NB4 (cell line): ENCODE measurements around the gene MGLL.
A peak's percentile ranks its signal among the peaks of the same experiment; 100 is the strongest.

Source experiments
- DNase-seq: peaks from one replicate; pipeline ENCODE4 v3.0.0; 2010; ENCODE audit warnings: low read depth
- H3K4me3 ChIP-seq: one replicate; pipeline ENCODE4 v1.5.1; 2011; ENCODE audit warnings: mild to moderate bottlenecking, low read depth, low read length, moderate library complexity
- MYC ChIP-seq: IDR thresholded peaks from 2 replicates; pipeline ENCODE4 v1.6.1; 2011; ENCODE audit warnings: low read depth, low read length
- POLR2A ChIP-seq: IDR thresholded peaks from 2 replicates; pipeline ENCODE4 v1.6.1; 2011; ENCODE audit warnings: mild to moderate bottlenecking; ENCODE audit not compliant: insufficient read length; ENCODE audit errors: extremely low read depth
- TF ChIP-seq, protein P1 (sequence below): IDR thresholded peaks from one replicate; pipeline ENCODE4 v1.5.1; 2012; ENCODE audit warnings: low read depth, low read length
- TF ChIP-seq, protein P2 (sequence below): IDR thresholded peaks from 2 replicates; pipeline ENCODE4 v1.6.1; 2011; ENCODE audit warnings: low read depth, low read length

The MGLL gene

DNA sequence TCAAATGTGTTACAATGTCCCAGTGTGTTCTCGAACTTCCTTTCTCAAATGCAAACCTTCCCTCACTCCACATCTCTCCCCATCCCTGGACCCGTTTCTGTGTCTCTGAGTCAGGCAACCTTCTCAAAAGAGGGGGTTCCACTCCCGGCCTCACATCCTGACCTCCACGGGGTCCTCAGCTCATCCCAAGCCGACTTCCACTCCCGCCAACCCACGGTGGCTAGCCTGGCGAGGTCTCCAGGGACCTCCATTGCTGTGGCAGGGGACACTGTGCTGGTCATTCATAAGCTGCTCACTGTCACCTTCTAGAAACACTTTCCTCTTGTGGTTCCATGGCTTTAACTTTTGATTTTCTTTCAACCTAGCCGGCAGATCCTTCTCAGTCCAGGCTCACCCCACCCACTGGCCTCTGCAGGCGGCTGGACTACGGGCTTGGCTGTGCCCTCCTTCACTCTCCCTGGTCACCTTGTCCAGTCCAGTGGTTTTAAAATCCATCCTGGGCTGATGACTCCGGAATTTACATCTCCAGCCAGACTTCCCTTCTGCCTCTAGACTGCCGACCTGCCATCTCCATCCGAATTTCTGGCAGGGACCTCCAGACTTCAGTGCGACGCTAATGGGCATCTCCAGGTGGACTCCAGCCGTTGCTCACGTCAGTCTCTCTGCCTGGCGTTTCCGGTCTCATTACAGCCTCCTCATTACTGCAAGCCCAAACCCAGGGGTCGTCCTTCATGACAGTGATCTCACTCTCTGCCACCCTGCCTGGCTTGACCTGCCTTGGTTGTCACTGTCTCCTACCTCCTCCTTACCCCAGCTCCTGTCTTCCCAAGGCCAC, 129.6 kb downstream of the MGLL start:
- TF ChIP-seq POLR2A: no peak
- TF ChIP-seq, protein P1, sequence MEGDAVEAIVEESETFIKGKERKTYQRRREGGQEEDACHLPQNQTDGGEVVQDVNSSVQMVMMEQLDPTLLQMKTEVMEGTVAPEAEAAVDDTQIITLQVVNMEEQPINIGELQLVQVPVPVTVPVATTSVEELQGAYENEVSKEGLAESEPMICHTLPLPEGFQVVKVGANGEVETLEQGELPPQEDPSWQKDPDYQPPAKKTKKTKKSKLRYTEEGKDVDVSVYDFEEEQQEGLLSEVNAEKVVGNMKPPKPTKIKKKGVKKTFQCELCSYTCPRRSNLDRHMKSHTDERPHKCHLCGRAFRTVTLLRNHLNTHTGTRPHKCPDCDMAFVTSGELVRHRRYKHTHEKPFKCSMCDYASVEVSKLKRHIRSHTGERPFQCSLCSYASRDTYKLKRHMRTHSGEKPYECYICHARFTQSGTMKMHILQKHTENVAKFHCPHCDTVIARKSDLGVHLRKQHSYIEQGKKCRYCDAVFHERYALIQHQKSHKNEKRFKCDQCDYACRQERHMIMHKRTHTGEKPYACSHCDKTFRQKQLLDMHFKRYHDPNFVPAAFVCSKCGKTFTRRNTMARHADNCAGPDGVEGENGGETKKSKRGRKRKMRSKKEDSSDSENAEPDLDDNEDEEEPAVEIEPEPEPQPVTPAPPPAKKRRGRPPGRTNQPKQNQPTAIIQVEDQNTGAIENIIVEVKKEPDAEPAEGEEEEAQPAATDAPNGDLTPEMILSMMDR: no peak
- no peak for TF ChIP-seq MYC
- H3K4me3 ChIP-seq: no peak overlapping the region
- DNase-seq: no peak

DNA sequence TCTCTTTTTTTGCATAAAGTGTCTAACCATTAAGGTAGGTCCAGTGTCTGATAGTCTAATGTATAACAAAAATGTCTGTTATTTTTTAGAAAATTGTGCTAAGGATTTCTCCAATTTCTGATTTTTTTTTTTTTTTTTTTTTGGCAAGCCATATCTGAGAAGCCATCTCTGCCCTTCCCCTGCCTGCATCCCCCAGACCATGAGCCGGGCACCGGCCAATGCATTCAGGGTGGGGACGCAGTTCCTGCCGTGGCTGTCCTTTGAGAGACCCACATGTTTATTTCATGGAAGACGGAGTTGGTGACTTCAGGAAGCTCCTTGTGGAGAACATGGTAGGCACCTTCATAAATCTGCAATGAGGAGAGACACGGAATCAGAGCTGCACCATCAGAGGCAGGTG, 130.3 kb downstream of the MGLL start:
- H3K4me3 ChIP-seq: no peak overlapping the region
- TF ChIP-seq POLR2A: no peak
- TF ChIP-seq, protein P2, sequence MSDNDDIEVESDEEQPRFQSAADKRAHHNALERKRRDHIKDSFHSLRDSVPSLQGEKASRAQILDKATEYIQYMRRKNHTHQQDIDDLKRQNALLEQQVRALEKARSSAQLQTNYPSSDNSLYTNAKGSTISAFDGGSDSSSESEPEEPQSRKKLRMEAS: no peak
- DNase-seq: no peak

DNA sequence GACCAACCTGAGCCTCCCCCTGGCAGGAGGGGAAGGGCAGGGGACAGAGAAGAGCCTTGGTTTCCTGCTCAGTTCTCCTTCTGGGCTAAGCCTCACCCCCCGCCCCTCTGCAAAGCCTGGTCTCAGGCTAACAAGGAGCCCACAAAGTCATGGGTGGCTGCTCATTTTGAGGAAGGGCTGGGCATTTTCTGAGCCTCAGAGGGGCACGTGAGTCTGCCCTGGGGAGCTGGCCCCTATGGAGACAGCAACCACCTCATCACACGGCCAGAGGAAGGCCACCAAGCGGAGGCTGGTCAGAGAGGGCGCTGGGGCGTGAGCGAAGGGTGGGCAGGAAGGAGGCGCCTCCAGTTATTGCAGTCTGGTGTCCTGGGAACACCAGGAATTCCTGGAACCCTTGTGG, 130.8 kb downstream of the MGLL start:
- no peak overlapping the region for H3K4me3 ChIP-seq
- TF ChIP-seq POLR2A (no peak), MYC (no peak)
- TF ChIP-seq, protein P2: no peak
- TF ChIP-seq, protein P1: no peak
- DNase-seq: no peak

DNA sequence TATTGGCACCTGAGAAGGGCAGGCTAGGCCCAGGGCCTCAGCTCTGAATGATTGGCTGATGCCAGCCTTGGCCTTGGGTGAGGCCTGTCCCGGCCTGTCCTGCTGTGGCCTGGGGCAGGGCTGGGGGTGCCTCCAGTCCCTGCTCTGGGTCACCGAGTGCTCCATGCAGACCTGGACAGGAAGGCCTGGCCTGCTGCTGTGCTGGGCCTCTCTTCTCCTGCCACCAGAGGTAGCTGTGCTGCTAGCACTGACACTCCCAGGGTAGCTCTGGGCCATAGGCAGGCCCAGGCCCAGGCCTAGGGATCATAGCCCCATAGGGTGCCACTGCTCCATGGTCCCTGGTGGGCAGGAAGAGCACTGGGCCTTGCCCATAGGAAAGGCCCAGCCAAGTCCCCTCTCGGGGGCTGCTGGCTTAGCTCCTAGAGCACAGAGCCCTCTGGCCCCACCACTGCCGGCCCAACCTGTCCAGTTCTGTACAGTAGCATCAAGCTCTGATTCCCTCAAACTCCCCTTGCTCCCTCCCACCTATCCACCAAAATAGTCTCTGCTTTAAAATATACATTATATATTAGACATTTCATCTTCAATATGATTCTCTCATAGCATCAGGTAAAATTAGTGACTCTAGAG, 131.4 kb downstream of the MGLL start:
- H3K4me3 ChIP-seq: no peak overlapping the region
- no peak for TF ChIP-seq MYC
- no peak for TF ChIP-seq POLR2A
- TF ChIP-seq, protein P2: no peak
- TF ChIP-seq, protein P1: peak; percentile 47
- peak; percentile 47 for DNase-seq

DNA sequence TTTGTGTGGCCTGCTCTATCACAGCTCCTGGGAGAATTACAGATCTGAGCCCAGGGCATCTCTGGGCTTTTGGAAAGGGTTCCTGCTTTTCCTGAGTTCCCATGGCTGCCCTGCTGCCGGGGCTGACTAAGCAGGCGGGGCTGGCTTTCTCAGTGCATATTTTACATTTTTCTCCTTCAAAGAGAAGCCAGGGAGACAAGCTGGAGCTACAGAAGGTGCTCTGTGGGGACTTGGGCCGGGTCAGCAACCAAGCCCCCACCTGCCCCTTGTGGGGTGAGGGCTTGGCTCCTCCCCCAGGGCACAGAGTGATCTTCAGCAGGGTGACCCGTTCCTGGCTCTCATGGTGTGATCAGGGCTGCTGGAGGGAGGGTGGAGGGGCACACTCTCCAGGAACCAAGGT, 132.2 kb downstream of the MGLL start:
- TF ChIP-seq MYC: no peak
- no peak for TF ChIP-seq POLR2A
- TF ChIP-seq, protein P2: no peak
- TF ChIP-seq, protein P1: no peak
- no peak for DNase-seq
- H3K4me3 ChIP-seq: no peak overlapping the region

DNA sequence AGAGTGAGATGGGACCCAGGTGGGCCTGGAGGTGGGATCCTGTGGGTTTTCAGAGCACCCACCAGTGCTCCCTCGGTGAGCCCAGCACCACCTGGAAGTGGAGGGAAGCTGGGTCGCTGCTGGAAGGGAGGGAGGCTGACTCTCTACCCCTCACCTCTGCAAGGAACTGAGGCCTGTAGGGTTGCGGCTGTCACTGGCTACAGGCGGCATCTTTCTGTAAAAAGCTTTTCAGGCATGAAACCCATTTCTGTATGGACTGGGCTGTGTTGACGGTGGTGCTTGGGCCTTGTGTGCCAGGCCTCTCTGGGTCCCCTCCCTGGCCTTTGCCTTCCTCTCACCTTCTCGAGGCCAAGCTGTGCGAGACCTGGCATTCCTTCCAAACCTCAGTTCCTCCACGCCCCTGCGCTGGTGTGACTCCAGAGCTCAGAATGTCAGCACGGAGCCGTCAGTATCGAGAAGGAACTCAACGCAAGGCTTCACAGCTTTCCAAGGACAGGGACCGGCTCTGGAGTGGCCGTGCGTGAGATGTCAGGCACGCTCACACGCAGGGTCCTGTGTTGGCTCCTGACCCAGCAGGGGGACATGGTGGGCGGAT, 133.0 kb downstream of the MGLL start:
- DNase-seq: no peak
- H3K4me3 ChIP-seq: no peak overlapping the region
- no peak for TF ChIP-seq MYC
- TF ChIP-seq, protein P2: no peak
